Stimulated activated memory B cell treated with anti-CD40 and anti-IgM and Interleukin-4, amounts not matched to agents 10 μg/mL and 1 μg/mL and 100 μg/mL, for 72 hours (primary cell): Measurements from ENCODE around the gene ADAMTS5.

Experiments used
- ATAC-seq: fragments of 150-1000 bp; cut with Tn5 transposase; 2 replicates; pipeline ENCODE4 v1.10.0; 2021
- H3K27ac Mint-ChIP-seq: one replicate; pipeline ENCODE4 v1.8.0; 2022; ENCODE audit warnings: mild to moderate bottlenecking, mixed read lengths
- H3K27me3 Mint-ChIP-seq: one replicate; pipeline ENCODE4 v1.8.0; 2022; ENCODE audit warnings: mixed read lengths
- H3K36me3 Mint-ChIP-seq: one replicate; pipeline ENCODE4 v1.8.0; 2022; ENCODE audit warnings: mixed read lengths
- H3K4me1 Mint-ChIP-seq: one replicate; pipeline ENCODE4 v1.8.0; 2022; ENCODE audit warnings: mixed read lengths
- H3K4me3 Mint-ChIP-seq: one replicate; pipeline ENCODE4 v1.8.0; 2022; ENCODE audit warnings: mild to moderate bottlenecking, moderate library complexity, mixed read lengths
- H3K9me3 Mint-ChIP-seq: one replicate; pipeline ENCODE4 v1.8.0; 2022; ENCODE audit warnings: mixed read lengths

The ADAMTS5 gene

GRCh38 chr21:26967062-26967913, at the start of gene ADAMTS5:
Gene ADAMTS5, minus strand, starts transcription at chr21:26967088. Its CDS starts 697 bp downstream, at chr21:26966391.
- H3K36me3 Mint-ChIP-seq: no peaks in the 10 kb centered on the region
- no peak within 1 kb of the TSS for H3K27ac Mint-ChIP-seq
- H3K4me1 Mint-ChIP-seq: no peaks in the 10 kb centered on the region
- H3K4me3 Mint-ChIP-seq: no peak within 1 kb of the TSS
- H3K27me3 Mint-ChIP-seq: peaks cover 20% of the 10 kb centered on the region
- no peak for ATAC-seq
- H3K9me3 Mint-ChIP-seq: no peaks in the 10 kb centered on the region

GRCh38 chr21:27001526-27001925, 34.6 kb upstream of the ADAMTS5 start:
- ATAC-seq: no peak
- H3K27ac Mint-ChIP-seq: no peak overlapping the region

GRCh38 chr21:26983576-26983975, 16.7 kb upstream of the ADAMTS5 start:
- Mint-ChIP-seq H3K4me3 (no peak overlapping the region), H3K9me3 (peaks cover 6% of the 10 kb centered on the region), H3K36me3 (no peaks in the 10 kb centered on the region), H3K27me3 (no peaks in the 10 kb centered on the region), H3K27ac (no peak overlapping the region), H3K4me1 (no peaks in the 10 kb centered on the region)
- no peak for ATAC-seq

More at GRCh38 chr21:27001526-27001925, 34.6 kb upstream of the ADAMTS5 start:
- peaks cover 4% of the 10 kb centered on the region for H3K9me3 Mint-ChIP-seq
- no peaks in the 10 kb centered on the region for H3K36me3 Mint-ChIP-seq
- H3K27me3 Mint-ChIP-seq: no peaks in the 10 kb centered on the region
- no peaks in the 10 kb centered on the region for H3K4me1 Mint-ChIP-seq
- H3K4me3 Mint-ChIP-seq: no peak overlapping the region

GRCh38 chr21:26982767-26983166, 15.9 kb upstream of the ADAMTS5 start:
- no peaks in the 10 kb centered on the region for H3K4me1 Mint-ChIP-seq
- ATAC-seq: no peak
- H3K27me3 Mint-ChIP-seq: no peaks in the 10 kb centered on the region
- no peak overlapping the region for H3K4me3 Mint-ChIP-seq
- no peak overlapping the region for H3K27ac Mint-ChIP-seq
- peaks cover 6% of the 10 kb centered on the region for H3K9me3 Mint-ChIP-seq
- H3K36me3 Mint-ChIP-seq: no peaks in the 10 kb centered on the region

- no peak for ATAC-seq
- Mint-ChIP-seq H3K27ac (no peak overlapping the region), H3K36me3 (no peaks in the 10 kb centered on the region), H3K27me3 (no peaks in the 10 kb centered on the region), H3K4me3 (no peak overlapping the region), H3K4me1 (no peaks in the 10 kb centered on the region), H3K9me3 (peaks cover 6% of the 10 kb centered on the region)
Observed at GRCh38 chr21:26977746-26978145, 10.9 kb upstream of the ADAMTS5 start.

- H3K9me3 Mint-ChIP-seq: no peaks in the 10 kb centered on the region
- ATAC-seq: no peak
- H3K27me3 Mint-ChIP-seq: no peaks in the 10 kb centered on the region
Observed at GRCh38 chr21:26973226-26973625, 6.3 kb upstream of the ADAMTS5 start.

GRCh38 chr21:26972192-26972591, 5.3 kb upstream of the ADAMTS5 start:
- no peak overlapping the region for H3K27ac Mint-ChIP-seq
- H3K27me3 Mint-ChIP-seq: peaks cover 9% of the 10 kb centered on the region
- no peaks in the 10 kb centered on the region for H3K4me1 Mint-ChIP-seq
- no peak overlapping the region for H3K4me3 Mint-ChIP-seq
- no peak for ATAC-seq
- no peaks in the 10 kb centered on the region for H3K36me3 Mint-ChIP-seq
- no peaks in the 10 kb centered on the region for H3K9me3 Mint-ChIP-seq

More at GRCh38 chr21:26973226-26973625, 6.3 kb upstream of the ADAMTS5 start:
- H3K36me3 Mint-ChIP-seq: no peaks in the 10 kb centered on the region
- no peak overlapping the region for H3K27ac Mint-ChIP-seq
- no peak overlapping the region for H3K4me3 Mint-ChIP-seq
- H3K4me1 Mint-ChIP-seq: no peaks in the 10 kb centered on the region

- Mint-ChIP-seq H3K27ac (no peak overlapping the region), H3K36me3 (no peaks in the 10 kb centered on the region), H3K9me3 (no peaks in the 10 kb centered on the region), H3K27me3 (peaks cover 20% of the 10 kb centered on the region), H3K4me1 (no peaks in the 10 kb centered on the region), H3K4me3 (no peak overlapping the region)
- no peak for ATAC-seq
Observed at GRCh38 chr21:26969971-26970725, 3.3 kb upstream of the ADAMTS5 start.

GRCh38 chr21:26966649-26967061, 233 bp downstream of the ADAMTS5 start:
- H3K27ac Mint-ChIP-seq: no peak overlapping the region
- H3K27me3 Mint-ChIP-seq: peaks cover 20% of the 10 kb centered on the region
- no peaks in the 10 kb centered on the region for H3K36me3 Mint-ChIP-seq
- no peak overlapping the region for H3K4me3 Mint-ChIP-seq
- H3K9me3 Mint-ChIP-seq: no peaks in the 10 kb centered on the region
- H3K4me1 Mint-ChIP-seq: no peaks in the 10 kb centered on the region
- no peak for ATAC-seq

GRCh38 chr21:26965907-26966581, 844 bp downstream of the ADAMTS5 start:
- peaks cover 20% of the 10 kb centered on the region for H3K27me3 Mint-ChIP-seq
- H3K9me3 Mint-ChIP-seq: no peaks in the 10 kb centered on the region
- no peak for ATAC-seq
- H3K36me3 Mint-ChIP-seq: no peaks in the 10 kb centered on the region
- H3K4me1 Mint-ChIP-seq: no peaks in the 10 kb centered on the region
- no peak overlapping the region for H3K27ac Mint-ChIP-seq
- H3K4me3 Mint-ChIP-seq: no peak overlapping the region

- no peaks in the 10 kb centered on the region for H3K4me1 Mint-ChIP-seq
- no peaks in the 10 kb centered on the region for H3K9me3 Mint-ChIP-seq
- H3K36me3 Mint-ChIP-seq: no peaks in the 10 kb centered on the region
- no peak overlapping the region for H3K27ac Mint-ChIP-seq
- ATAC-seq: no peak
- H3K4me3 Mint-ChIP-seq: no peak overlapping the region
- peaks cover 20% of the 10 kb centered on the region for H3K27me3 Mint-ChIP-seq
Observed at GRCh38 chr21:26965040-26965906, 1.6 kb downstream of the ADAMTS5 start.

- Mint-ChIP-seq H3K27me3 (peaks cover 20% of the 10 kb centered on the region), H3K4me1 (no peaks in the 10 kb centered on the region), H3K4me3 (no peak overlapping the region), H3K36me3 (no peaks in the 10 kb centered on the region), H3K27ac (no peak overlapping the region), H3K9me3 (no peaks in the 10 kb centered on the region)
- ATAC-seq: no peak
Observed at GRCh38 chr21:26964170-26964778, 2.6 kb downstream of the ADAMTS5 start.

GRCh38 chr21:26962621-26963181, 4.2 kb downstream of the ADAMTS5 start:
- Mint-ChIP-seq H3K27ac (no peak overlapping the region), H3K27me3 (peaks cover 16% of the 10 kb centered on the region), H3K9me3 (no peaks in the 10 kb centered on the region), H3K36me3 (no peaks in the 10 kb centered on the region), H3K4me1 (no peaks in the 10 kb centered on the region), H3K4me3 (no peak overlapping the region)
- ATAC-seq: no peak

GRCh38 chr21:26961698-26962097, 5.2 kb downstream of the ADAMTS5 start:
- no peaks in the 10 kb centered on the region for H3K4me1 Mint-ChIP-seq
- no peaks in the 10 kb centered on the region for H3K36me3 Mint-ChIP-seq
- no peaks in the 10 kb centered on the region for H3K9me3 Mint-ChIP-seq
- H3K4me3 Mint-ChIP-seq: no peak overlapping the region
- ATAC-seq: no peak
- H3K27ac Mint-ChIP-seq: no peak overlapping the region
- H3K27me3 Mint-ChIP-seq: peaks cover 6% of the 10 kb centered on the region
